ENCODE results near the gene FOXQ1. TPM values are rescaled to one million over a fixed set of nuclear protein-coding genes. Genes with fewer than 3 reads are reported as not detected.

The FOXQ1 gene
- total and polyA plus RNA-seq, 4 donors: 0.28 to 1.1 TPM; not detected in 2

GRCh38 chr6:1347161-1347560, 35.3 kb downstream of the FOXQ1 start (continued):
- no peak for TF ChIP-seq ZBTB33 (IDR thresholded peaks at IDR 0.05)

- Histone ChIP-seq H3K4me3 (ENCODE audit: low read depth in 1 of 3, low read length in 3 of 3) (no peak overlapping the region), H3K4me1 (ENCODE audit: control insufficient read depth in 4 of 4, insufficient read depth in 4 of 4, low read length in 3 of 4) (no peaks in the 10 kb centered on the region)
Measured at GRCh38 chr6:1348675-1349074, 36.8 kb downstream of the FOXQ1 start.

More at GRCh38 chr6:1348675-1349074, 36.8 kb downstream of the FOXQ1 start:
- no peaks in the 10 kb centered on the region for H3K36me3 ChIP-seq (ENCODE audit: control insufficient read depth in 4 of 4, insufficient read depth in 3 of 4, low read depth in 1 of 4, low read length in 3 of 4)
- H3K27me3 ChIP-seq (ENCODE audit: control insufficient read depth in 4 of 4, insufficient read depth in 4 of 4, low read length in 3 of 4): peaks cover 0 to 8% (median 1%) of the 10 kb centered on the region in 4 donors
- H3K9me3 ChIP-seq (ENCODE audit: control insufficient read depth in 4 of 4, low read length in 3 of 4): peaks cover 0 to 24% (median 2%) of the 10 kb centered on the region in 4 donors
- H3K27ac ChIP-seq (ENCODE audit: low read depth in 1 of 2, low read length in 2 of 2): no peak overlapping the region
- H3K9ac ChIP-seq (ENCODE audit: low read depth in 1 of 2, low read length in 2 of 2): no peak overlapping the region
- no peak for DNase-seq (ENCODE audit: low spot score)
- 70% methylated on average over 1 of the region's 1 CpG for WGBS
- TF ChIP-seq ZBTB33 (IDR thresholded peaks at IDR 0.05) (no peak), NR2F2 (IDR thresholded peaks at IDR 0.05) (no peak), HNF4A (conservative IDR thresholded peaks at IDR 0.05) (no peak), FOXA2 (IDR thresholded peaks at IDR 0.05) (no peak), RAD21 (IDR thresholded peaks at IDR 0.05) (no peak), TAF1 (conservative IDR thresholded peaks at IDR 0.05) (no peak), JUND (IDR thresholded peaks at IDR 0.05) (no peak), ATF3 (IDR thresholded peaks at IDR 0.05) (no peak), EGR1 (IDR thresholded peaks at IDR 0.05; ENCODE audit: low read depth in 2 of 2) (no peak), CTCF (IDR thresholded peaks at IDR 0.05; ENCODE audit: low read depth, low read length, missing input control) (no peak), GABPA (IDR thresholded peaks at IDR 0.05 in 1 of 2, conservative IDR thresholded peaks at IDR 0.05 in 1 of 2) (no peak), SP1 (IDR thresholded peaks at IDR 0.05) (no peak), HNF4G (IDR thresholded peaks at IDR 0.05) (no peak), MAX (IDR thresholded peaks at IDR 0.05) (no peak), RXRA (IDR thresholded peaks at IDR 0.05) (no peak)
